Type B pancreatic cell (in vitro differentiated cells): ENCODE results near the gene CLEC11A. TPM values are rescaled to one million over a fixed set of nuclear protein-coding genes. Genes with fewer than 3 reads are reported as not detected.
A peak's percentile ranks its signal among the peaks of the same experiment; 100 is the strongest.

Source experiments
- DNase-seq: peaks from one replicate; pipeline ENCODE4 v3.0.0; 2021; ENCODE audit warnings: mixed read lengths; ENCODE audit not compliant: unreplicated experiment; ENCODE audit errors: extremely low spot score
- H3K27ac Mint-ChIP-seq: 2 replicates; pipeline ENCODE4 v1.8.0; 2021; ENCODE audit warnings: mild to moderate bottlenecking, mixed read lengths
- H3K27me3 Mint-ChIP-seq: 2 replicates; pipeline ENCODE4 v1.8.0; 2021; ENCODE audit warnings: mixed read lengths
- H3K36me3 Mint-ChIP-seq: 2 replicates; pipeline ENCODE4 v1.8.0; 2021; ENCODE audit warnings: mixed read lengths
- H3K4me1 Mint-ChIP-seq: one replicate; pipeline ENCODE4 v1.8.0; 2021; ENCODE audit warnings: mixed read lengths; ENCODE audit not compliant: unreplicated experiment
- H3K4me3 Mint-ChIP-seq: 2 replicates; pipeline ENCODE4 v1.8.0; 2021; ENCODE audit warnings: mild to moderate bottlenecking, mixed read lengths
- H3K9me3 Mint-ChIP-seq: 2 replicates; pipeline ENCODE4 v1.8.0; 2021; ENCODE audit warnings: mixed read lengths
- total RNA-seq: library from RNA; stranded (reverse); gene quantifications from 2 replicates; pipeline ENCODE4 v1.2.1, GENCODE V29; 2021; ENCODE audit warnings: low replicate concordance
- TF ChIP-seq, protein P1 (sequence below): fragments of 200-600 bp; sonication (generic); conservative IDR thresholded peaks from 2 replicates; pipeline ENCODE4 v1.5.0; 2021; ENCODE audit warnings: antibody characterized with exemption, mild to moderate bottlenecking

Gene CLEC11A
- total RNA-seq, 1 donor from 2014 or later: 5.9 TPM

DNA sequence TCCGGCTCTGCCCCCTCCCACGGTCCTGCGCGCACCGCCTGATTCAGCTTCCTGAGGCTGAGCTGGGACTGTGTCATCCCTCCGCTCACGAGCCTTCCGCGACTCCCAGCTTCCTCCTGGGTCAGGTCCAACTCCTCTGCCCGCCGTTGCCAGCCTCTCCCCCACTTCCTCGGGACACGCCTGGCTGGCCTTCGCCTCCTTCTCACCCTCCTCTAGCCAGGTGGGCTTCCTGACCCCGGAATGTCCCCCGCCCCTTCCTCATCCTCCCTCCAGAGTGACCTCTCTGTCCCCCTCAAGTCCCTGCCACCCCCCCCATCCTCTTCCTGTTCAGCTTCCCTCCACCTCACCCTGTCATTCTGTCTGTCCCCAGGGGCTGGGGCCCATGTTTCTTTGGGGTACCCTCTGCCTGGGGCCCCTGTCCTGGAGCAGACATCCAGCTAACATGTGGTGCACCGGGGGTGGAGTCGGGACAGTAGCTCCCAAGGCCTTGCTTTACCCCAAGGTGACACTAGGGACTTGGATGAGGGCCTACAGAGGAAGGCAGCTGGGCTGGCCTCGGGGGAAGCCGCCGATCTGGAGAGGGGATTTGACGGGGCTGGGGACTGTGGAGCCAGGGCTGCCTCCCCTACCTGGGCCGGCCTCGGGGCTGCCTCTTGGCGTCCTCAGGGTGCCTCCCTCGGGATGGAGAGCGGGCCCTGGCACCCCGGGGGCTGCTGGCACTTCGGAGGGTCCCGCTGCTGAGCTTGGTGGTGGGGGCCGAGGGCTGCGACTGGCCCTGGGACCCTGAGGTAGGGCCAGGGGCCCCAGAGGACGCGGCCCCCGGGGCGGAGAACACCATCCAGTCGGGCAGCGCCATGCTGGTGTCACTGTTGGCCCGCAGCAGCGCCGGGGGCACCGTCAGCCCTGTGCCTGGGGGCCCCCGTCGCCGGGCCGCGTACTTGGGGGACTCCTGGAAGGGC, 20.0 kb upstream of the CLEC11A start:
- H3K36me3 Mint-ChIP-seq: no peaks in the 10 kb centered on the region

DNA sequence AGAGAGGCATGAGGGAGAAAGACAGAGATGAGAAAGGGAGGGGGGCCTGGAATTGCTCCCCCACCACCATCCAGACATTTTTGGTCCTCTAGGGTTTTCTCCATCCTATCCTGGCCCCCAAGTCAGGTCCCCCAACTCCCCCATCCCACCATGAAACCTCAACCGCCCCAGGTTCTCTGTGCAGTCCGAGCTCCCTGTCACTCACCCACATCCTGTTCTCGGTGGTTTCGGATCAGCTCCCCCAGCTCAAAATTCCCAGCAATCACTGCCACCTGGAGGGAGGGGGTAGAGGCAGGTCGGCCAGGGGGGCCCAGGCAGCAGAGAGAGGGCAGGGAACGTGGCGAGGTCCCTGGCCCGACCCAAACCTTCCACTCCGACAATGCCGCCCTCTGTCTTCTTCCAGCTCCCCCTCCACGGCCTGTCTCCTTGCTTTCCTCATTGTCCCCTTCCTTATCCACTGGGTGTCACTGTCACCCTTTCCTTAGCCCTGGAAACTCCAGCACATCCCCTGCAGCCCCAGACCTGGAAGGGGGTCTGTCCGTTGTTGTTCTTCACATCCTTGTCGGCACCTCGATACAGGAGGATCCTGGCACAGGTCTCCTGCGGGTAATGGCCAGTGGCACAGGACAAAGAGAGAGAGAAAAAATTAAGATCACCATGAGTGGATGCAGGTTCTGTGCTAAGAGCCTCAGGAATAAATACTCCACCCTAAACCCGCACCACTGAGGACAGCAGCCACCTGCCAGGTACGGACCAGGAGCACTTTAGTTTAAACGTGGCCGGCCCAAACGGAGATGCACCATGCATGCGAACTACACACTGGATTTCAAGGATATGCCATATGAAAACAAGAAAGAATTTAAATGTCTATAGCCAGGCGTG, 19.0 kb upstream of the CLEC11A start:
- Mint-ChIP-seq H3K4me1 (peaks cover 3% of the 10 kb centered on the region), H3K9me3 (no peaks in the 10 kb centered on the region), H3K4me3 (no peak overlapping the region), H3K27ac (no peak overlapping the region), H3K27me3 (peaks cover 60% of the 10 kb centered on the region), H3K36me3 (no peaks in the 10 kb centered on the region)
- DNase-seq: no peak
- TF ChIP-seq, protein P1, sequence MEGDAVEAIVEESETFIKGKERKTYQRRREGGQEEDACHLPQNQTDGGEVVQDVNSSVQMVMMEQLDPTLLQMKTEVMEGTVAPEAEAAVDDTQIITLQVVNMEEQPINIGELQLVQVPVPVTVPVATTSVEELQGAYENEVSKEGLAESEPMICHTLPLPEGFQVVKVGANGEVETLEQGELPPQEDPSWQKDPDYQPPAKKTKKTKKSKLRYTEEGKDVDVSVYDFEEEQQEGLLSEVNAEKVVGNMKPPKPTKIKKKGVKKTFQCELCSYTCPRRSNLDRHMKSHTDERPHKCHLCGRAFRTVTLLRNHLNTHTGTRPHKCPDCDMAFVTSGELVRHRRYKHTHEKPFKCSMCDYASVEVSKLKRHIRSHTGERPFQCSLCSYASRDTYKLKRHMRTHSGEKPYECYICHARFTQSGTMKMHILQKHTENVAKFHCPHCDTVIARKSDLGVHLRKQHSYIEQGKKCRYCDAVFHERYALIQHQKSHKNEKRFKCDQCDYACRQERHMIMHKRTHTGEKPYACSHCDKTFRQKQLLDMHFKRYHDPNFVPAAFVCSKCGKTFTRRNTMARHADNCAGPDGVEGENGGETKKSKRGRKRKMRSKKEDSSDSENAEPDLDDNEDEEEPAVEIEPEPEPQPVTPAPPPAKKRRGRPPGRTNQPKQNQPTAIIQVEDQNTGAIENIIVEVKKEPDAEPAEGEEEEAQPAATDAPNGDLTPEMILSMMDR: peak; percentile 56

More for the DNA sequence above, 20.0 kb upstream of the CLEC11A start:
- no peak for DNase-seq
- TF ChIP-seq, protein P1: no peak
- peaks cover 65% of the 10 kb centered on the region for H3K27me3 Mint-ChIP-seq
- no peaks in the 10 kb centered on the region for H3K9me3 Mint-ChIP-seq
- peaks cover 3% of the 10 kb centered on the region for H3K4me1 Mint-ChIP-seq
- H3K4me3 Mint-ChIP-seq: no peak overlapping the region
- H3K27ac Mint-ChIP-seq: no peak overlapping the region

DNA sequence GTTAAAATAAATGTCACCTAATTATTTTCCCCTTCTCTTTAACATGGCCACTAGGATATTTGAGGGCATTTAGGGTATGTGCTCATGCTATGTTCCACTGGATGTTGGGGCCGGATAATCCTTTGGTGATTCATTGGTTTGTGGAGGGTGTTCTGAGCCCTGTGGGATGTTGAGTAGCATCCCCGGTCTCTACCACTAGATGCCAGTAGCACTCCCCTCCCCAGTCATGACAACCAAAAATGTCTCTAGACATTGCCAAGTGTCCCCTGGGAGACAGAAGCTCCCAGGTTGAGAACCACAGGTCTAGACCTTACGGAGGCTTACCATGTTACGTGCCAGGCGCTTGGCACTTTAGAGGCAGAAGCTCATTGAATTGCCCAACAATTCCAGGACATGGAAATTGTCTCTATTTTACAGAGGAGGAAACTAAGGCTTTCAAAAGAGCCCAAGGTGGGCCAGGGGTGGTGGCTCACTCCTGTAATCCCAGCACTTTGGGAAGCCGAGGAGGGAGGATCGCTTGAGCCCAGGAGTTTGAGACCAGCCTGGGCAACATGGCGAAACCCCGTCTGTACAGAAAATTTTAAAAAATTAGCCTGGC, 17.6 kb upstream of the CLEC11A start:
- H3K4me3 Mint-ChIP-seq: no peak overlapping the region
- H3K27me3 Mint-ChIP-seq: peaks cover 55% of the 10 kb centered on the region
- H3K9me3 Mint-ChIP-seq: no peaks in the 10 kb centered on the region
- TF ChIP-seq, protein P1: peak; percentile 80
- no peak for DNase-seq
- H3K27ac Mint-ChIP-seq: no peak overlapping the region
- no peaks in the 10 kb centered on the region for H3K36me3 Mint-ChIP-seq
- H3K4me1 Mint-ChIP-seq: peaks cover 3% of the 10 kb centered on the region

DNA sequence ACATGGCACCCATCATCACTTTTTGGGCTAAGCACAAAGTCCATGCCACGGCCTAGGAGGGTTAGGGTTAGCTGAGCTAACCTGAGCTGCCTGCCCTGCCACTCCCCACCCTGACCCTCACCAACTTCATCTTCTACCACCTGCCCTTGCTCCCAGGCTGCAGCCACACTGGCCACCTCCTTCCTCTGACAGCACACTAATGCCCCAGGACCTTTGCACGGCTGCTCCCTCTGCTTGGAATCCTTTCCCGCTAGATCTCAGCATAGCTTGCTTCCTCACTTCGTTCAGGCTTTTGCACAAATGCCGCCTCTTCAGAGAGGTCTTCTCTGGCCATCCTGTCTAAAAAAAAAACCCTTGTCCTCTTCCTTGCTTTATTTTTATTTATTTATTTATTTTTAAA, 16.8 kb upstream of the CLEC11A start:
- TF ChIP-seq, protein P1: no peak
- Mint-ChIP-seq H3K27ac (no peak overlapping the region), H3K36me3 (no peaks in the 10 kb centered on the region), H3K4me3 (no peak overlapping the region), H3K27me3 (peaks cover 56% of the 10 kb centered on the region), H3K9me3 (no peaks in the 10 kb centered on the region), H3K4me1 (peaks cover 3% of the 10 kb centered on the region)
- no peak for DNase-seq

DNA sequence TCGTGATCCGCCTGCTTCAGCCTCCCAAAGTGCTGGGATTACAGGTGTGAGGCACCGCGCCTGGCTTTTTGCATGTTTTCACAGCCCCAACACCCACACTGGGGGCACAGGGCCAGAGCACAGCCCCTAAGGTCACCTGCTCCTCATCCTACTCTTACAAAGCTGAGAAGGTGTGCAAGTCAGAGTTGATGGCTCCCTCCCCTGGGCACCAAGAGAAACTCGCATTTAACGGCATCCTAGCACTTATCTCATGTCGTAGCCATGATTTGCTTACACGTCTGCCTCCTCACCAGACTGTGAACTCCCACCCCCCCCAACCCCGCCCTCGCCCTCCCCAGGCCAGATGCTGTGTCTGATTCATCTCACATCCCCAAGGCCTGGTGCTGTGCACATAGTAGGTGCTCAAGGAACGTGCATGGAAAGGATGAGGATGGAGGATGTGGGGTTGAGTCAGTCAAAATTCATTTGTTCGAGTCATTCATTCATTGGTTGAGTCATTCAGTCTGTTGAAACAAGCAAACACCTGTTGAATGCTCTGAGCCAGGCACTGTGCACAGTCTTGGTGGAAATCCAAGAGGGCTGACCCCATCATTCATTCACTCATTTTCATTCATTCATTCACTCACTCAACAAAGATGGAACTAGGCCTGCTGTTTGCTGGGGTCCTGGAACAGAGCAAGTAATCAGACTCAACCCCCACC, 14.8 kb upstream of the CLEC11A start:
- Mint-ChIP-seq H3K27me3 (peaks cover 61% of the 10 kb centered on the region), H3K4me3 (no peak overlapping the region), H3K4me1 (peaks cover 3% of the 10 kb centered on the region), H3K36me3 (no peaks in the 10 kb centered on the region), H3K27ac (no peak overlapping the region), H3K9me3 (no peaks in the 10 kb centered on the region)
- TF ChIP-seq, protein P1: no peak
- no peak for DNase-seq
